ENCODE measurements around the gene ENTHD1. TPM values are rescaled to one million over a fixed set of nuclear protein-coding genes. Genes with fewer than 3 reads are reported as not detected.

The ENTHD1 gene
- total RNA-seq, 1 donor from 2014 or later = not detected

GRCh38 chr22:39818094-39818493 lies 75.5 kb downstream of the ENTHD1 start:
- Histone ChIP-seq H3K36me3 (ENCODE audit: control insufficient read depth, insufficient read depth, low read length) (no peaks in the 10 kb centered on the region), H3K4me3 (ENCODE audit: low read depth, low read length) (no peak overlapping the region), H3K27me3 (ENCODE audit: control insufficient read depth, insufficient read depth, low read length) (no peaks in the 10 kb centered on the region)
- TF ChIP-seq CTCF (IDR thresholded peaks at IDR 0.05; ENCODE audit: insufficient read depth, low read length, severe bottlenecking) = no peak
- FAIRE-seq (peak; percentile 13), DNase-seq (ENCODE audit: low read depth) (peak; percentile 17)

- Histone ChIP-seq H3K27me3 (ENCODE audit: control insufficient read depth, insufficient read depth, low read length) (no peaks in the 10 kb centered on the region), H3K4me3 (ENCODE audit: low read depth, low read length) (no peak overlapping the region), H3K36me3 (ENCODE audit: control insufficient read depth, insufficient read depth, low read length) (no peaks in the 10 kb centered on the region)
- DNase-seq (ENCODE audit: low read depth) (no peak), FAIRE-seq (no peak)
- TF ChIP-seq CTCF (IDR thresholded peaks at IDR 0.05; ENCODE audit: insufficient read depth, low read length, severe bottlenecking) = no peak
Measured at GRCh38 chr22:39815932-39816331, 77.6 kb downstream of the ENTHD1 start.

GRCh38 chr22:39814899-39815298 lies 78.7 kb downstream of the ENTHD1 start:
- no peaks in the 10 kb centered on the region for H3K36me3 ChIP-seq (ENCODE audit: control insufficient read depth, insufficient read depth, low read length)
- peaks cover under 1% of the 10 kb centered on the region for H3K27me3 ChIP-seq (ENCODE audit: control insufficient read depth, insufficient read depth, low read length)
- no peak overlapping the region for H3K4me3 ChIP-seq (ENCODE audit: low read depth, low read length)
- TF ChIP-seq CTCF (IDR thresholded peaks at IDR 0.05; ENCODE audit: insufficient read depth, low read length, severe bottlenecking) = no peak
- no peak for FAIRE-seq
- peak; percentile 55 for DNase-seq (ENCODE audit: low read depth)

GRCh38 chr22:39809772-39810557 lies 83.6 kb downstream of the ENTHD1 start:
- DNase-seq (ENCODE audit: low read depth) (no peak), FAIRE-seq (no peak)
- Histone ChIP-seq H3K36me3 (ENCODE audit: control insufficient read depth, insufficient read depth, low read length) (no peaks in the 10 kb centered on the region), H3K4me3 (ENCODE audit: low read depth, low read length) (no peak overlapping the region), H3K27me3 (ENCODE audit: control insufficient read depth, insufficient read depth, low read length) (peaks cover 5% of the 10 kb centered on the region)
- no peak for TF ChIP-seq CTCF (IDR thresholded peaks at IDR 0.05; ENCODE audit: insufficient read depth, low read length, severe bottlenecking)

- Histone ChIP-seq H3K4me3 (ENCODE audit: low read depth, low read length) (no peak overlapping the region), H3K36me3 (ENCODE audit: control insufficient read depth, insufficient read depth, low read length) (no peaks in the 10 kb centered on the region), H3K27me3 (ENCODE audit: control insufficient read depth, insufficient read depth, low read length) (peaks cover 5% of the 10 kb centered on the region)
- DNase-seq (ENCODE audit: low read depth) (peak; percentile 11), FAIRE-seq (no peak)
- peak; percentile 36 for TF ChIP-seq CTCF (IDR thresholded peaks at IDR 0.05; ENCODE audit: insufficient read depth, low read length, severe bottlenecking)
Measured at GRCh38 chr22:39808081-39808480, 85.5 kb downstream of the ENTHD1 start.

GRCh38 chr22:39806109-39806508 lies 87.5 kb downstream of the ENTHD1 start:
- no peak for TF ChIP-seq CTCF (IDR thresholded peaks at IDR 0.05; ENCODE audit: insufficient read depth, low read length, severe bottlenecking)
- no peak overlapping the region for H3K4me3 ChIP-seq (ENCODE audit: low read depth, low read length)
- H3K36me3 ChIP-seq (ENCODE audit: control insufficient read depth, insufficient read depth, low read length) = no peaks in the 10 kb centered on the region
- DNase-seq (ENCODE audit: low read depth) (no peak), FAIRE-seq (no peak)
- H3K27me3 ChIP-seq (ENCODE audit: control insufficient read depth, insufficient read depth, low read length) = peaks cover 5% of the 10 kb centered on the region
